PC-3 (cell line): ENCODE measurements around the gene PLEKHA5. TPM values are rescaled to one million over a fixed set of nuclear protein-coding genes. Genes with fewer than 3 reads are reported as not detected.

Experiments used
- ATAC-seq: fragments of 200-7000 bp; cut with Tn5 transposase; 2 replicates; pipeline ENCODE4 v1.9.1; 2020; ENCODE audit warnings: mild to moderate bottlenecking, moderate library complexity
- BruUV-seq: library from RNA; stranded (reverse); fragments of 400-500 nt; replicated peaks from 2 replicates; lab custom pipeline; 2021; lab: Mats Ljungman, UMichigan
- CTCF ChIA-PET: fragments of 300-600 bp; sonication (Branson Sonifier 250); formaldehyde crosslinking; loops from one replicate; lab custom pipeline; 2022; ENCODE audit warnings: antibody characterized with exemption; lab: Charles Lee
- POLR2A ChIA-PET: fragments of 300-600 bp; sonication (Branson Sonifier 250); formaldehyde crosslinking; loops from one replicate; lab custom pipeline; 2022; ENCODE audit warnings: antibody characterized with exemption; ENCODE audit not compliant: unreplicated experiment; lab: Charles Lee
- DNase-seq: peaks from one replicate; pipeline ENCODE4 v3.0.0-alpha.2; 2015
- H2AFZ ChIP-seq: fragments of 300-600 bp; sonication (generic); 2 replicates; pipeline ENCODE4 v1.6.0; 2016; ENCODE audit warnings: antibody characterized with exemption, low read length
- H3F3A ChIP-seq: fragments of 300-600 bp; sonication (generic); one replicate; pipeline ENCODE4 v1.6.0; 2017; ENCODE audit warnings: antibody characterized with exemption, low read length, control low read depth, mild to moderate bottlenecking; ENCODE audit not compliant: unreplicated experiment
- H3K27ac ChIP-seq: fragments of 300-600 bp; sonication (generic); 2 replicates; pipeline ENCODE4 v1.5.1; 2016; ENCODE audit warnings: mild to moderate bottlenecking, low read length
- H3K27me3 ChIP-seq: fragments of 300-600 bp; sonication (generic); 2 replicates; pipeline ENCODE4 v1.6.1; 2016; ENCODE audit warnings: low read length, mixed read lengths
- H3K36me3 ChIP-seq: fragments of 300-600 bp; sonication (generic); 2 replicates; pipeline ENCODE4 v1.6.1; 2016; ENCODE audit warnings: low read depth, mixed run types, low read length, mixed read lengths
- H3K4me1 ChIP-seq: fragments of 300-600 bp; sonication (generic); 2 replicates; pipeline ENCODE4 v1.5.1; 2016; ENCODE audit warnings: low read length; ENCODE audit not compliant: insufficient read depth
- H3K4me2 ChIP-seq: fragments of 300-600 bp; sonication (generic); 2 replicates; pipeline ENCODE4 v1.6.0; 2016; ENCODE audit warnings: low read length
- H3K4me3 ChIP-seq: fragments of 300-600 bp; sonication (generic); 2 replicates; pipeline ENCODE4 v1.5.1; 2016; ENCODE audit warnings: mild to moderate bottlenecking, low read length, mixed read lengths
- H3K79me2 ChIP-seq: fragments of 300-600 bp; sonication (generic); 2 replicates; pipeline ENCODE4 v1.6.1; 2017; ENCODE audit warnings: low read length, mixed read lengths
- H3K9ac ChIP-seq: fragments of 300-600 bp; sonication (generic); 2 replicates; pipeline ENCODE4 v1.6.0; 2016; ENCODE audit warnings: mild to moderate bottlenecking, low read length
- H3K9me2 ChIP-seq: fragments of 300-600 bp; sonication (generic); replicated peaks from 2 replicates; pipeline ENCODE4 v1.6.1; 2016; ENCODE audit warnings: mixed run types, low read length, mixed read lengths
- H3K9me3 ChIP-seq: fragments of 300-600 bp; sonication (generic); 2 replicates; pipeline ENCODE4 v1.6.1; 2016; ENCODE audit warnings: low read length, mixed read lengths
- H4K20me1 ChIP-seq: fragments of 300-600 bp; sonication (generic); 2 replicates; pipeline ENCODE4 v1.6.1; 2016; ENCODE audit warnings: low read length, mixed read lengths
- EZH2 ChIP-seq: fragments of 300-600 bp; sonication (generic); IDR thresholded peaks from one replicate; pipeline ENCODE4 v1.6.1; 2017; ENCODE audit warnings: antibody characterized with exemption, mild to moderate bottlenecking, low read length; ENCODE audit not compliant: unreplicated experiment
- EZH2phosphoT487 ChIP-seq: fragments of 300-600 bp; sonication (generic); IDR thresholded peaks from 2 replicates; pipeline ENCODE4 v1.6.1; 2018; ENCODE audit warnings: mild to moderate bottlenecking, antibody characterized with exemption, low read length, borderline replicate concordance
- intact Hi-C: fragments of 100-400 bp; cut with micrococcal nuclease; formaldehyde crosslinking; loops from 2 replicates; pipeline ENCODE4 v1.9.0; 2023
- total RNA-seq: library from RNA; depleted of rRNA; stranded (reverse); fragments of >200 nt; gene quantifications from 2 replicates; pipeline ENCODE4 v1.2.3, GENCODE V29; 2014
- TF ChIP-seq, protein P1 (sequence below): fragments of 300-600 bp; sonication (generic); conservative IDR thresholded peaks from 2 replicates; pipeline ENCODE4 v1.5.1; 2017; ENCODE audit warnings: antibody characterized with exemption, low read depth, mild to moderate bottlenecking, low read length

PLEKHA5 gene
- total RNA-seq, 1 experiment from 2014 or later = 16.7 TPM

DNA sequence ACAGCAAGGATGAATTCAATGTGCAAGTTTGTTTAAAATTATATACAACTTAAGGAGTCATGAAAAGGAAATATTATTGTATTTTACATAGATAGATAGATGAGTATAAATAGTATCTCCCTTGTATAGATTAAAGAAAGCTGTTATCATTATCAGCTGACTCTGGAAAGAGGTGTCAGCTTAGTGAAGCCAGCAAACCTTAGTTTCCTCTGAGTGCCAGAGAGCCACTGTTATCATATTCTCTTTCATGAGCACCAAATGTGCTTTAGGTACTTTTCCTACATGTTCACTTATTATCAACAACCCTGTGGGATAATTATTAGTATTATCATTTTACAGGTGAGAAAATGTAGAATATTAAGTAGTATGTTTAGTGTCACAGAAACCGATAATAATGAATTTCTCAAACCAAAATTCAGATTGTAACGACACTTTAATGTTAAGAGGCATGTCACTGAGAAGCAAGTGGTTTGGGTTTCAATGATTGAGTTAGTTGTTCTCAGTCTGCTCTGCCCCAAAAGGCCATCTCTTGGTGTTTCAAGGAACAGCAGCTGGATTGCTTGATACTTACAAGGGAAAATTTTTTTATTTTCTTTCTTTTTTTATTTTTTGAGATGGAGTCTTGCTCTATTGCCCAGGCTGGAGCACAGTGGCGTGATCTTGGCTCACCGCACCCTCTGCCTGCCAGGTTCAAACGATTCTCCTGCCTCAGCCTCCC is 53.7 kb downstream of the PLEKHA5 start:
- Histone ChIP-seq H3K4me2 (no peak overlapping the region), H3K9me3 (no peaks in the 10 kb centered on the region), H3K4me3 (no peak overlapping the region), H3K36me3 (no peaks in the 10 kb centered on the region), H3K4me1 (no peaks in the 10 kb centered on the region), H3K9me2 (no peaks in the 10 kb centered on the region), H3K27ac (no peak overlapping the region), H2AFZ (no peak overlapping the region), H4K20me1 (no peaks in the 10 kb centered on the region), H3K79me2 (0 out of 2 replicates have a peak, but pooled peaks cover 3% of the 10 kb centered on the region), H3F3A (no peaks in the 10 kb centered on the region), H3K9ac (no peak overlapping the region), H3K27me3 (no peaks in the 10 kb centered on the region)
- no peak for TF ChIP-seq EZH2
- TF ChIP-seq, protein P1, sequence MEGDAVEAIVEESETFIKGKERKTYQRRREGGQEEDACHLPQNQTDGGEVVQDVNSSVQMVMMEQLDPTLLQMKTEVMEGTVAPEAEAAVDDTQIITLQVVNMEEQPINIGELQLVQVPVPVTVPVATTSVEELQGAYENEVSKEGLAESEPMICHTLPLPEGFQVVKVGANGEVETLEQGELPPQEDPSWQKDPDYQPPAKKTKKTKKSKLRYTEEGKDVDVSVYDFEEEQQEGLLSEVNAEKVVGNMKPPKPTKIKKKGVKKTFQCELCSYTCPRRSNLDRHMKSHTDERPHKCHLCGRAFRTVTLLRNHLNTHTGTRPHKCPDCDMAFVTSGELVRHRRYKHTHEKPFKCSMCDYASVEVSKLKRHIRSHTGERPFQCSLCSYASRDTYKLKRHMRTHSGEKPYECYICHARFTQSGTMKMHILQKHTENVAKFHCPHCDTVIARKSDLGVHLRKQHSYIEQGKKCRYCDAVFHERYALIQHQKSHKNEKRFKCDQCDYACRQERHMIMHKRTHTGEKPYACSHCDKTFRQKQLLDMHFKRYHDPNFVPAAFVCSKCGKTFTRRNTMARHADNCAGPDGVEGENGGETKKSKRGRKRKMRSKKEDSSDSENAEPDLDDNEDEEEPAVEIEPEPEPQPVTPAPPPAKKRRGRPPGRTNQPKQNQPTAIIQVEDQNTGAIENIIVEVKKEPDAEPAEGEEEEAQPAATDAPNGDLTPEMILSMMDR = no peak
- TF ChIP-seq EZH2phosphoT487 = no peak
- ChIA-PET POLR2A (no interaction called here), CTCF (no interaction called here)
- intact Hi-C loops = no loop called here
- no peak for ATAC-seq
- no peak for DNase-seq
- BruUV-seq = no TSS peak

DNA sequence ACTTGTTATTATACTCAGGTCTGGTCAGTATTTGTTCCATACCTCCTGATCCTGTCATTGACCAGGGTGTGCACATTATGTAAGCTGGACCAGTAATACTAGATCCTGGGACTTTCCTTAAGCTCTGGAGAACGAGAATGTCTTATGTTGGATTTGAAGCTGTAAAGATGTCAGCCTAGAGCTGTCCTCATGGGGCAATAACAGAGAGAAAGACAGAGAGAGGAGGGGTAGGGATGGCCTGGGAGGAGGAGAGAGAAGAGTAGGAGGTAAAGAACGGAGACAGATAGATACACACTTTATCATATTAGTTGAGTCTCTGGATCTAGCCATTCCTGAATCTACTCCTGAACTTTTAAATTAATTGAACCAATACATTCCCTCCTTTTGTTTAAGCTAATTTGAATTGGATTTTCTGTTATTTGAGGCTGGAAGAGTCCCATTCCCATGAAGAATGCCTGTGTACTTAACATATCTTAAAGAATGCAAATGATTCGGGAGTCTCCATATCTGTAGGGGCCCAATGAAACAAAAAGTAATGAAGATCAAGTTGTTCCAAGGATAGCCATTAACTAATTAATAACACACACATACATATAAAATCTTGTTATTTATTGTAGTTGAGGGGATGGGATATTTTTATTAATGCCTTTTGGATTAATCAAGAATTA is 55.9 kb downstream of the PLEKHA5 start:
- no peak overlapping the region for H3K27ac ChIP-seq
- no peak for ATAC-seq
- intact Hi-C loops = no loop called here

More for the DNA sequence above, 55.9 kb downstream of the PLEKHA5 start:
- CTCF ChIA-PET = no interaction called here
- Histone ChIP-seq H3K36me3 (no peaks in the 10 kb centered on the region), H3F3A (no peaks in the 10 kb centered on the region), H4K20me1 (no peaks in the 10 kb centered on the region), H3K9me3 (no peaks in the 10 kb centered on the region), H3K4me3 (no peak overlapping the region), H3K9ac (no peak overlapping the region), H3K27me3 (no peaks in the 10 kb centered on the region), H2AFZ (no peak overlapping the region), H3K79me2 (peaks cover 12% of the 10 kb centered on the region; the same call in 1 of the 2 replicates), H3K4me1 (peaks cover 2% of the 10 kb centered on the region), H3K4me2 (no peak overlapping the region), H3K9me2 (no peaks in the 10 kb centered on the region)
- BruUV-seq = no TSS peak
- TF ChIP-seq, protein P1 = no peak
- no peak for TF ChIP-seq EZH2phosphoT487
- TF ChIP-seq EZH2 = no peak
- no peak for DNase-seq
- POLR2A ChIA-PET = no interaction called here
